A673 (cell line): Measurements from ENCODE around the gene MTHFD1L. TPM values are rescaled to one million over a fixed set of nuclear protein-coding genes. Genes with fewer than 3 reads are reported as not detected.

Source experiments
- BruUV-seq: library from RNA; stranded (reverse); fragments of 400-500 nt; replicated peaks from 2 replicates; lab custom pipeline; 2021; lab: Mats Ljungman, UMichigan
- CTCF ChIA-PET: fragments of 300-600 bp; sonication (Branson Sonifier 250); formaldehyde crosslinking; loops from one replicate; lab custom pipeline; 2022; ENCODE audit warnings: antibody characterized with exemption; lab: Charles Lee
- POLR2A ChIA-PET: fragments of 300-600 bp; sonication (Branson Sonifier 250); formaldehyde crosslinking; loops from one replicate; lab custom pipeline; 2022; ENCODE audit warnings: antibody characterized with exemption; ENCODE audit not compliant: low non-redundant PET; lab: Charles Lee
- DNase-seq: peaks from one replicate; pipeline ENCODE4 v3.0.0-alpha.2; 2015; ENCODE audit warnings: low spot score
- H3K27ac ChIP-seq: fragments of 200-600 bp; sonication (generic); 2 replicates; pipeline ENCODE4 v1.5.1; 2016; ENCODE audit warnings: mixed run types, low read depth, mild to moderate bottlenecking, mixed read lengths, antibody characterized with exemption, low read length; ENCODE audit not compliant: poor library complexity, severe bottlenecking
- H3K27me3 ChIP-seq: fragments of 200-600 bp; sonication (generic); replicated peaks from 2 replicates; pipeline ENCODE4 v1.6.1; 2017; ENCODE audit warnings: mixed run types, low read depth, mild to moderate bottlenecking, mixed read lengths, antibody characterized with exemption, low read length; ENCODE audit not compliant: insufficient read depth, poor library complexity
- H3K36me3 ChIP-seq: fragments of 200-600 bp; sonication (generic); 2 replicates; pipeline ENCODE4 v1.6.1; 2016; ENCODE audit warnings: mixed run types, mild to moderate bottlenecking, mixed read lengths, antibody characterized with exemption, low read length; ENCODE audit not compliant: insufficient read depth, poor library complexity, severe bottlenecking
- H3K4me1 ChIP-seq: fragments of 200-600 bp; sonication (generic); 2 replicates; pipeline ENCODE4 v1.6.1; 2017; ENCODE audit warnings: mixed run types, mild to moderate bottlenecking, mixed read lengths, antibody characterized with exemption, low read length; ENCODE audit not compliant: insufficient read depth, poor library complexity, severe bottlenecking
- H3K4me3 ChIP-seq: fragments of 200-600 bp; sonication (generic); 2 replicates; pipeline ENCODE4 v1.5.1; 2016; ENCODE audit warnings: low read depth, mixed run types, mild to moderate bottlenecking, mixed read lengths, low read length; ENCODE audit not compliant: poor library complexity, severe bottlenecking
- H3K9me3 ChIP-seq: fragments of 200-600 bp; sonication (generic); 2 replicates; pipeline ENCODE4 v1.6.1; 2016; ENCODE audit warnings: mixed run types, low read depth, mild to moderate bottlenecking, mixed read lengths, antibody characterized with exemption, low read length; ENCODE audit not compliant: poor library complexity, severe bottlenecking
- CTCF ChIP-seq: fragments of 300-800, 200-600 bp; sonication (generic); conservative IDR thresholded peaks from 2 replicates; pipeline ENCODE4 v1.5.1; 2017; ENCODE audit warnings: low read depth, mild to moderate bottlenecking, antibody characterized with exemption, low read length, moderate library complexity, mixed read lengths
- EZH2 ChIP-seq: fragments of 200-600 bp; sonication (generic); IDR thresholded peaks from 2 replicates; pipeline ENCODE4 v1.6.1; 2017; ENCODE audit warnings: borderline replicate concordance, low read depth, mild to moderate bottlenecking, mixed read lengths, antibody characterized with exemption, low read length; ENCODE audit not compliant: poor library complexity, severe bottlenecking
- intact Hi-C: fragments of 100-400 bp; cut with micrococcal nuclease; formaldehyde crosslinking; loops from one replicate; pipeline ENCODE4 v1.10.0; 2022; ENCODE audit not compliant: unreplicated experiment
- total RNA-seq: library from RNA; stranded (reverse); gene quantifications from 2 replicates; pipeline ENCODE4 v1.2.3, GENCODE V29; 2021

The MTHFD1L gene
- total RNA-seq, 1 experiment from 2014 or later: 78.7 TPM

- no peak for TF ChIP-seq EZH2
- POLR2A ChIA-PET: no interaction called here
- intact Hi-C loops: loop anchor here (5.0 kb wide), 1 partner anchor 583 kb away; no protein-coding TSS in a partner anchor
- DNase-seq: no peak
- Histone ChIP-seq H3K27ac (no peak overlapping the region), H3K36me3 (peaks cover 3% of the 10 kb centered on the region), H3K4me3 (no peak overlapping the region), H3K9me3 (no peaks in the 10 kb centered on the region), H3K4me1 (peaks cover 22% of the 10 kb centered on the region), H3K27me3 (no peaks in the 10 kb centered on the region)
- BruUV-seq: no TSS peak
- CTCF ChIA-PET: interaction anchor here (0.6 kb wide), 1 partner anchor 427 kb away, joined by 10 read pairs; no protein-coding TSS in a partner anchor
Measured at GRCh38 chr6:150894191-150894744, 28.8 kb downstream of the MTHFD1L start.

- H3K27ac ChIP-seq: no peak overlapping the region
- BruUV-seq: no TSS peak
Measured at GRCh38 chr6:150894935-150895552, 29.5 kb downstream of the MTHFD1L start.

DNA sequence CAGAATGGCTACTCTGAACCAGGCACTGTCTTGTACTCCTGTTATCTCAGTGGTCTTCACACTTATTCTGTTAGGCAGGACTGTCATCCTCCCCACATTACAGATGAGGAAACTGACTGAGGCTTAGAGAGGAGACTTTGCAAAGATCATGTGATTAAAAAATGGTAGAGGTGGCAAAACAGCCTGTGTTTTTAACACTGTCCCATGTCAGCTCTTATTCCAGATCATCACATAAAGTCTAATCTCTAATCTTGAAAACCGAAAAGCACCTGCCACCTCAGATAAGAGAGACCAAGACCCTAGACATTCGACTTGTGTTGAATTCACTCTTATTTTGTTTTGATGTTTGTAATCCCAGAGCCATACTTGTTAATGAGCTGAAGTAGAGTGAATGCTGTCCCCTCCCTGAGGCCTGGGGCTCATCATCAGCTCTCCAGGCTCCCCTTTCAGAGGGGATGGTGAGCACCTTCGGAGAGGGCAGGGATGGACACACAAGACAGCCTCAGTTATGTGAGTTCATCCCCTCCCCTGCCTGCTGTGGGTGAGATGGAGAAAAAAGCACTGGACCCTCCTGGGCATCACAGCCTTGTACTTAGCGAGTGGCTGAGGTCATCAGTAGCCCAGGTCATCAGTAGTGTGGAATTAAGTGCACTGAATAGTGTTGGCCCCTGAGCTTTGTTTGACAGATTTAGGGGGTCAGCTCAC, 30.6 kb downstream of the MTHFD1L start:
- Histone ChIP-seq H3K36me3 (no peaks in the 10 kb centered on the region), H3K4me1 (peaks cover 22% of the 10 kb centered on the region), H3K4me3 (no peak overlapping the region), H3K9me3 (no peaks in the 10 kb centered on the region), H3K27me3 (no peaks in the 10 kb centered on the region), H3K27ac (no peak overlapping the region)
- intact Hi-C loops: no loop called here
- ChIA-PET CTCF (no interaction called here), POLR2A (no interaction called here)
- BruUV-seq: no TSS peak
- DNase-seq: no peak
- no peak for TF ChIP-seq CTCF
- TF ChIP-seq EZH2: no peak

More at GRCh38 chr6:150894935-150895552, 29.5 kb downstream of the MTHFD1L start:
- CTCF ChIA-PET: interaction anchor here (0.6 kb wide), 1 partner anchor 426 kb away, joined by 10 read pairs; no protein-coding TSS in a partner anchor
- no peaks in the 10 kb centered on the region for H3K9me3 ChIP-seq
- peak; percentile 58 for DNase-seq
- TF ChIP-seq EZH2 (no peak), CTCF (0 out of 2 replicates have a peak, but pooled peaks have one; percentile 24)
- POLR2A ChIA-PET: interaction anchor here (0.6 kb wide), 1 partner anchor 1503 kb away, joined by 5 read pairs; no protein-coding TSS in a partner anchor
- H3K4me3 ChIP-seq: no peak overlapping the region
- H3K4me1 ChIP-seq: peaks cover 22% of the 10 kb centered on the region
- H3K27me3 ChIP-seq: no peaks in the 10 kb centered on the region
- intact Hi-C loops: loop anchor here (5.0 kb wide), 1 partner anchor 582 kb away; no protein-coding TSS in a partner anchor
- no peaks in the 10 kb centered on the region for H3K36me3 ChIP-seq
